Heart left ventricle (tissue), 16 donors: ENCODE measurements around the gene C14orf93. TPM values are rescaled to one million over a fixed set of nuclear protein-coding genes. Genes with fewer than 3 reads are reported as not detected.
"Not testable (repeated sequence)": the region's sequence is repeated elsewhere in the genome, so short reads cannot be mapped to it uniquely, and the experiment has no call there.

ENCODE experiments used
- ATAC-seq, 4 donors: fragments of 200-7000 bp; cut with Tn5 transposase; one replicate each; pipeline ENCODE4 v1.9.1; 2020 to 2022; ENCODE audit warnings: moderate library complexity in 4 of 4, mild to moderate bottlenecking in 3 of 4, moderate number of reproducible peaks in 1 of 4
- DNase-seq, 5 donors: peaks; one replicate each; pipeline ENCODE4 v3.0.0-alpha.2; 2020
- H3K27ac ChIP-seq, 12 donors: fragments of 200-600 bp; sonication (generic) in 4 of 12; one replicate each; pipeline versions ENCODE4 v1.5.0 to v1.8.0; 2016 to 2022; ENCODE audit warnings: mild to moderate bottlenecking in 2 of 12
- H3K27me3 ChIP-seq, 9 donors: fragments of 200-600 bp; sonication (generic) in 2 of 9; one replicate each; pipeline versions ENCODE4 v1.5.1 to v1.8.0; 2016 to 2022; ENCODE audit warnings: mild to moderate bottlenecking in 3 of 9
- H3K36me3 ChIP-seq, 9 donors: fragments of 200-600 bp; sonication (generic) in 2 of 9; one replicate each; pipeline versions ENCODE4 v1.5.0 to v1.8.0; 2018 to 2022; ENCODE audit warnings: mild to moderate bottlenecking in 2 of 9
- H3K4me1 ChIP-seq, 12 donors: fragments of 200-600 bp; sonication (generic) in 4 of 12; one replicate each; pipeline versions ENCODE4 v1.5.0 to v1.8.0; 2016 to 2022; ENCODE audit warnings: mild to moderate bottlenecking in 3 of 12
- H3K4me3 ChIP-seq, 12 donors: fragments of 200-600 bp; sonication (generic) in 4 of 12; one replicate each; pipeline versions ENCODE4 v1.5.0 to v1.8.0; 2017 to 2022; ENCODE audit warnings: mild to moderate bottlenecking in 9 of 12, moderate library complexity in 4 of 12
- H3K9me3 ChIP-seq, 12 donors: fragments of 200-600 bp; sonication (generic) in 4 of 12; one replicate each; pipeline versions ENCODE4 v1.5.0 to v1.8.0; 2016 to 2022; ENCODE audit warnings: mild to moderate bottlenecking in 1 of 12
- CTCF ChIP-seq, 12 donors: fragments of 200-600 bp; sonication (generic) in 4 of 12; IDR thresholded peaks; one replicate each; pipeline versions ENCODE4 v1.5.0 to v1.8.0; 2018 to 2022; ENCODE audit warnings: antibody characterized with exemption in 12 of 12, mild to moderate bottlenecking in 5 of 12
- POLR2A ChIP-seq, 2 donors: fragments of 450-650 bp; IDR thresholded peaks; one replicate each; pipeline ENCODE4 v1.6.1; 2017; ENCODE audit warnings: antibody characterized with exemption in 2 of 2, mild to moderate bottlenecking in 2 of 2, moderate library complexity in 2 of 2
- WGBS, 4 donors: extraction: QIAGEN DNeasy Blood & Tissue Kit in 2 of 4; methylation state at CpG; one replicate each; pipeline versions ENCODE4 v1.1.5 to v1.1.7; 2013 to 2018; 5-methylcytosine and 5-hydroxymethylcytosine counted together
- intact Hi-C, 10 donors: fragments of 100-400 bp; cut with DNase I; formaldehyde crosslinking; loops; one replicate each; pipeline versions ENCODE4 v1.11.1 to v1.14.2; 2022
- polyA plus RNA-seq, 2 donors: library from polyadenylated mRNA; stranded (reverse); fragments of 200-250 nt; gene quantifications; one replicate each; pipeline ENCODE4 v1.2.3, GENCODE V29; 2013
- total RNA-seq, 9 donors: library from RNA; depleted of rRNA in 2 of 9; stranded (reverse); fragments of >200 nt in 2 of 9; fragmentation: NEBNext Ultra II Directional in 3 of 9; extraction: Animal tissue kit (Norgen Biotek cat#: 25700) in 3 of 9; gene quantifications; one replicate each; pipeline versions ENCODE4 v1.1.0 to v1.2.4, GENCODE V29; 2016 to 2023
- donor health status: ischemic (EF 13 %, LVEDD 7.1; RV severe dilation, severe dysfunction).
- donor health status: healthy with polysubstance abuse.
- donor health status: DM: no; HTN: yes; CAD: no.
- donor health status: DM: no; HTN: no; CAD: no.
- donor health status: ischemic (EF 25% LVEDD 6.9; RV normal size, moderate dysfunction).
- donor health status: ischemic (EF 25% LVEDD 5.7; RV mildly dilated, moderate dysfunction).
- donor health status: healthy.
- donor health status: DM: yes; HTN: yes; CAD: no.
- donor health status: ischemic (EF 35%, LVEDD 5.7; RV mildly dilated, moderate dysfunction).
- donor health status: nonischemic (EF 11% LVEDD 7.7; RV severe dilation, severe dysfunction).
- donor health status: DM: yes; HTN: yes; CAD: no.
- donor health status: PGD.
- donor health status: ischemic (EF 29% LVEDD 5.4; RV normal size, mild dysfunction).
- donor health status: nonischemic (EF 23%, LVEDD 6.1; RV moderate dilation, normal function).

Gene C14orf93
- total and polyA plus RNA-seq, 11 donors: 3.4 to 7.6 (median 5.4) TPM

- Histone ChIP-seq H3K4me1 (peaks cover 0 to 9% (median 0%) of the 10 kb centered on the region in 12 donors), H3K27me3 (no peaks in the 10 kb centered on the region), H3K36me3 (peaks cover 0 to 14% (median 9%) of the 10 kb centered on the region in 9 donors), H3K27ac (no peak overlapping the region), H3K4me3 (no peak overlapping the region), H3K9me3 (no peaks in the 10 kb centered on the region)
- no peak for DNase-seq
- no peak for ATAC-seq
- intact Hi-C loops: no loop called here
- TF ChIP-seq CTCF (IDR thresholded peaks at IDR 0.05): no peak
- TF ChIP-seq POLR2A (IDR thresholded peaks at IDR 0.05): no peak
- WGBS, 4 donors: 88 to 92% (median 91%) methylated on average over 6 to 7 of the region's 7 CpGs
These were observed 10.5 kb upstream of the C14orf93 start for GRCh38 chr14:23020143-23021128.

GRCh38 chr14:23018107-23018506 is 8.2 kb upstream of the C14orf93 start:
- Histone ChIP-seq H3K27ac (no peak overlapping the region), H3K4me3 (no peak overlapping the region), H3K27me3 (no peaks in the 10 kb centered on the region), H3K36me3 (no peaks in the 10 kb centered on the region), H3K4me1 (peaks cover 0 to 5% (median 0%) of the 10 kb centered on the region in 12 donors), H3K9me3 (no peaks in the 10 kb centered on the region)
- no peak for TF ChIP-seq CTCF (IDR thresholded peaks at IDR 0.05)
- TF ChIP-seq POLR2A (IDR thresholded peaks at IDR 0.05): no peak
- intact Hi-C loops: no loop called here
- DNase-seq (no peak), ATAC-seq (no peak)

GRCh38 chr14:23017091-23017490 is 7.1 kb upstream of the C14orf93 start:
- no peaks in the 10 kb centered on the region for H3K27me3 ChIP-seq
- H3K4me1 ChIP-seq: no peaks in the 10 kb centered on the region
- no peaks in the 10 kb centered on the region for H3K9me3 ChIP-seq
- DNase-seq: no peak
- H3K4me3 ChIP-seq: no peak overlapping the region
- no peak for ATAC-seq
- intact Hi-C loops: no loop called here
- H3K27ac ChIP-seq: no peak overlapping the region
- no peaks in the 10 kb centered on the region for H3K36me3 ChIP-seq
- TF ChIP-seq POLR2A (IDR thresholded peaks at IDR 0.05) (no peak), CTCF (IDR thresholded peaks at IDR 0.05) (no peak)
- 84 to 89% (median 87%) methylated on average over 5 of the region's 5 CpGs for WGBS, 4 donors

- WGBS, 4 donors: 70 to 86% (median 81%) methylated on average over 4 of the region's 4 CpGs
- no peak for DNase-seq
- H3K27me3 ChIP-seq: no peaks in the 10 kb centered on the region
- no peak for ATAC-seq
- no peak overlapping the region for H3K27ac ChIP-seq
- H3K4me3 ChIP-seq: no peak overlapping the region
- H3K4me1 ChIP-seq: no peaks in the 10 kb centered on the region
- TF ChIP-seq CTCF (IDR thresholded peaks at IDR 0.05): no peak
- no peak for TF ChIP-seq POLR2A (IDR thresholded peaks at IDR 0.05)
- intact Hi-C loops: no loop called here
- no peaks in the 10 kb centered on the region for H3K9me3 ChIP-seq
- no peaks in the 10 kb centered on the region for H3K36me3 ChIP-seq
These were observed 5.7 kb upstream of the C14orf93 start for GRCh38 chr14:23015618-23016017.

- H3K9me3 ChIP-seq, H3K27me3 ChIP-seq, H3K4me3 ChIP-seq, intact Hi-C loops, H3K36me3 ChIP-seq, DNase-seq, ATAC-seq, H3K27ac ChIP-seq: not testable (repeated sequence)
- WGBS, 4 donors: 88 to 97% (median 95%) methylated on average over 5 of the region's 5 CpGs
- H3K4me1 ChIP-seq: peaks cover 0 to 14% (median 5%) of the 10 kb centered on the region in 12 donors
These were observed 3.8 kb upstream of the C14orf93 start for GRCh38 chr14:23013749-23014054.
